ENCODE results near the gene DNAJC17. TPM values are rescaled to one million over a fixed set of nuclear protein-coding genes. Genes with fewer than 3 reads are reported as not detected.

The DNAJC17 gene
- total RNA-seq, 4 donors from 2014 or later = 6.0 to 56.9 (median 22.3) TPM

- TF ChIP-seq POLR2AphosphoS5 (IDR thresholded peaks at IDR 0.05) (peak in 1 of 3 donors; percentile 49), CTCF (IDR thresholded peaks at IDR 0.05) (no peak), POLR2A (IDR thresholded peaks at IDR 0.05) (no peak), EP300 (IDR thresholded peaks at IDR 0.05; ENCODE audit: low read depth) (no peak)
- intact Hi-C loops (cut with DNase I; ENCODE audit: low total_unique reads) = no loop called here
- peak overlapping the region; percentile 85 to 94 (median 92) for H3K27ac ChIP-seq
- H3K4me3 ChIP-seq = peak overlapping the region in 3 of 4 donors; percentile 18 to 73 (median 69)
- H3K4me1 ChIP-seq = peaks cover 0 to 68% (median 33%) of the 10 kb centered on the region in 4 donors
- no peaks in the 10 kb centered on the region for H3K9me3 ChIP-seq
- in situ Hi-C loops (cut with MboI; ENCODE audit: low pct_ligation_motif_present in 1 of 4, low pct_unique_long_range_greater_than_20kb in 1 of 4, low sequenced_read_pairs in 3 of 4) = no loop called here
- H3K36me3 ChIP-seq = no peaks in the 10 kb centered on the region
- peak; percentile 42 for DNase-seq
- H3K27me3 ChIP-seq = peaks cover 9% of the 10 kb centered on the region
These were observed 39.6 kb upstream of the DNAJC17 start for GRCh38 chr15:40846841-40847222.

- in situ Hi-C loops (cut with MboI; ENCODE audit: low pct_ligation_motif_present in 1 of 4, low pct_unique_long_range_greater_than_20kb in 1 of 4, low sequenced_read_pairs in 3 of 4) (no loop called here), intact Hi-C loops (cut with DNase I; ENCODE audit: low total_unique reads) (no loop called here)
- Histone ChIP-seq H3K36me3 (no peaks in the 10 kb centered on the region), H3K4me1 (peaks cover 0 to 57% (median 27%) of the 10 kb centered on the region in 4 donors), H3K27me3 (peaks cover 9% of the 10 kb centered on the region), H3K27ac (peak overlapping the region; percentile 85 to 94 (median 92)), H3K9me3 (no peaks in the 10 kb centered on the region), H3K4me3 (peak overlapping the region in 3 of 4 donors; percentile 60 to 73 (median 69))
- TF ChIP-seq CTCF (IDR thresholded peaks at IDR 0.05) (no peak), POLR2AphosphoS5 (IDR thresholded peaks at IDR 0.05) (peak; percentile 68 to 92 (median 86)), POLR2A (IDR thresholded peaks at IDR 0.05) (peak; percentile 93), EP300 (IDR thresholded peaks at IDR 0.05; ENCODE audit: low read depth) (no peak)
- WGBS, 2 donors (ENCODE audit: low coverage in 1 of 2) = 35% methylated on average over 8 of the region's 8 CpGs; no CpG with 5 or more reads in 1 of the 2 donors
- DNase-seq = peak; percentile 87
These were observed 38.4 kb upstream of the DNAJC17 start for GRCh38 chr15:40845511-40846284.

GRCh38 chr15:40845036-40845435, 37.8 kb upstream of the DNAJC17 start:
- intact Hi-C loops (cut with DNase I; ENCODE audit: low total_unique reads) = no loop called here
- no peak for DNase-seq
- in situ Hi-C loops (cut with MboI; ENCODE audit: low pct_ligation_motif_present in 1 of 4, low pct_unique_long_range_greater_than_20kb in 1 of 4, low sequenced_read_pairs in 3 of 4) = no loop called here
- H3K36me3 ChIP-seq = no peaks in the 10 kb centered on the region
- peaks cover 9% of the 10 kb centered on the region for H3K27me3 ChIP-seq
- H3K9me3 ChIP-seq = no peaks in the 10 kb centered on the region
- TF ChIP-seq EP300 (IDR thresholded peaks at IDR 0.05; ENCODE audit: low read depth) (no peak), POLR2A (IDR thresholded peaks at IDR 0.05) (no peak), POLR2AphosphoS5 (IDR thresholded peaks at IDR 0.05) (no peak), CTCF (IDR thresholded peaks at IDR 0.05) (no peak)
- WGBS, 2 donors (ENCODE audit: low coverage in 1 of 2) = 29 to 33% methylated on average over 6 to 11 of the region's 12 CpGs
- H3K27ac ChIP-seq = peak overlapping the region; percentile 85 to 94 (median 92)
- H3K4me1 ChIP-seq = peaks cover 0 to 51% (median 21%) of the 10 kb centered on the region in 4 donors
- peak overlapping the region; percentile 46 to 73 (median 64) for H3K4me3 ChIP-seq

GRCh38 chr15:40844696-40845030, 37.4 kb upstream of the DNAJC17 start:
- TF ChIP-seq CTCF (IDR thresholded peaks at IDR 0.05) (peak in 1 of 5 experiments; percentile 19), POLR2AphosphoS5 (IDR thresholded peaks at IDR 0.05) (no peak), EP300 (IDR thresholded peaks at IDR 0.05; ENCODE audit: low read depth) (no peak), POLR2A (IDR thresholded peaks at IDR 0.05) (no peak)
- no peaks in the 10 kb centered on the region for H3K36me3 ChIP-seq
- peak overlapping the region; percentile 85 to 94 (median 92) for H3K27ac ChIP-seq
- WGBS, 2 donors (ENCODE audit: low coverage in 1 of 2) = 0 to 4% methylated on average over 3 to 28 of the region's 28 CpGs
- peak; percentile 39 for DNase-seq
- intact Hi-C loops (cut with DNase I; ENCODE audit: low total_unique reads) = no loop called here
- H3K27me3 ChIP-seq = peaks cover 9% of the 10 kb centered on the region
- peak overlapping the region; percentile 46 to 73 (median 64) for H3K4me3 ChIP-seq
- no peaks in the 10 kb centered on the region for H3K9me3 ChIP-seq
- in situ Hi-C loops (cut with MboI; ENCODE audit: low pct_ligation_motif_present in 1 of 4, low pct_unique_long_range_greater_than_20kb in 1 of 4, low sequenced_read_pairs in 3 of 4) = no loop called here
- H3K4me1 ChIP-seq = peaks cover 0 to 48% (median 21%) of the 10 kb centered on the region in 4 donors
